PC-9 (cell line): Measurements from ENCODE around the gene FOXN3.

Experiments used
- EZH2 ChIP-seq: fragments of 200-600 bp; sonication (generic); IDR thresholded peaks from 2 replicates; pipeline ENCODE4 v1.8.0; 2017; ENCODE audit warnings: antibody characterized with exemption, low read depth
- TF ChIP-seq, protein P1 (sequence below): fragments of 200-600 bp; sonication (generic); conservative IDR thresholded peaks from 2 replicates; pipeline ENCODE4 v1.6.1; 2017; ENCODE audit warnings: mixed run types, antibody characterized with exemption, mild to moderate bottlenecking, moderate library complexity

- TF ChIP-seq, protein P1, sequence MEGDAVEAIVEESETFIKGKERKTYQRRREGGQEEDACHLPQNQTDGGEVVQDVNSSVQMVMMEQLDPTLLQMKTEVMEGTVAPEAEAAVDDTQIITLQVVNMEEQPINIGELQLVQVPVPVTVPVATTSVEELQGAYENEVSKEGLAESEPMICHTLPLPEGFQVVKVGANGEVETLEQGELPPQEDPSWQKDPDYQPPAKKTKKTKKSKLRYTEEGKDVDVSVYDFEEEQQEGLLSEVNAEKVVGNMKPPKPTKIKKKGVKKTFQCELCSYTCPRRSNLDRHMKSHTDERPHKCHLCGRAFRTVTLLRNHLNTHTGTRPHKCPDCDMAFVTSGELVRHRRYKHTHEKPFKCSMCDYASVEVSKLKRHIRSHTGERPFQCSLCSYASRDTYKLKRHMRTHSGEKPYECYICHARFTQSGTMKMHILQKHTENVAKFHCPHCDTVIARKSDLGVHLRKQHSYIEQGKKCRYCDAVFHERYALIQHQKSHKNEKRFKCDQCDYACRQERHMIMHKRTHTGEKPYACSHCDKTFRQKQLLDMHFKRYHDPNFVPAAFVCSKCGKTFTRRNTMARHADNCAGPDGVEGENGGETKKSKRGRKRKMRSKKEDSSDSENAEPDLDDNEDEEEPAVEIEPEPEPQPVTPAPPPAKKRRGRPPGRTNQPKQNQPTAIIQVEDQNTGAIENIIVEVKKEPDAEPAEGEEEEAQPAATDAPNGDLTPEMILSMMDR, result no peak
- TF ChIP-seq EZH2, result no peak
Observed at GRCh38 chr14:89415159-89415558, 1.9 kb downstream of the FOXN3 start.
